ENCODE results near the gene PDP2.

PDP2 gene

DNA sequence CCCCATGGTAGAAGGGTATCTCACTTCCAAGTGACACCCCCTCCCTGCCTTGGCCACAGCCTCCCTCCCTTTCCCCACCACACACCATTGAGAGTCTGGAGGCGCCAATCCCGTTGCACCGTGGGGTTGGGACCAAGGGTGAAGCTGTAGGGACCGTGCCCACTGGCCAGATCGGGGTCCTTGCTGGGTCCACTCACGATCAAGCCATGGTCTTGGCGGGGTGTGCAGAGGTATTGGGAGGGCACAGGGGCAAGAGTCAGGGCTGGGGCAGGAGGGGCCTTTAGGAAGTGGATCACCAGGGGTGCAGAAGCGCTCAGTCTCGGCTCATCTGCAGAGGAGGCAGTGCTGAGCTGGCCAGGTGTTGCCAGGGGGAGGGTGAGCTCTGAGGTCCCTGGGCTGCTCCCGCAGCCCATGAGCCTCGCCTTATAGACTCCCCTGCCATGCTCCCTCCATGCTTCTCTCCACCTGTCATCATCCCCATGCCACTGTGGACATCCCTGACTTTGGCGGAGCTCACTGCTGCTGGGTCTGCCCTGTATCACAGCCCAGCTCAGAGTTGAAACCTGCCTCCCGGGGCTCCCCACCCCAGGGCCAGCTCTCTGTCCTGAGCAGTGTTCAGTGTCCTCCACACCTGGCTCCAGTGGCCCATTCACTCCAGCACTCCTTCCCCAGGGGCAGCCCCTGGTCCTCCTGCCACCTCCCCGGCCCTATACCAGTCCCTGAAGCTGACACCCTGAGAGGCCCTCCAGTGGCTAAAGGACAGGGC lies 30.0 kb downstream of the PDP2 start:
- Histone ChIP-seq H3K36me3 (ENCODE audit: control insufficient read depth in 4 of 4, insufficient read depth in 4 of 4, low read length in 3 of 4) (no peaks in the 10 kb centered on the region), H3K27me3 (replicated peaks in 2 of 5; ENCODE audit: control insufficient read depth in 4 of 5, insufficient read depth in 5 of 5, low read length in 4 of 5) (peaks cover 0 to 7% (median 0%) of the 10 kb centered on the region in 5 experiments), H3K4me3 (ENCODE audit: control insufficient read depth in 1 of 7, extremely low read depth in 1 of 7, insufficient read depth in 4 of 7, low read depth in 2 of 7, low read length in 6 of 7) (no peak overlapping the region), H3K4me1 (ENCODE audit: control extremely low read depth in 1 of 4, control insufficient read depth in 4 of 4, insufficient read depth in 4 of 4, low read length in 3 of 4) (no peaks in the 10 kb centered on the region), H3K27ac (ENCODE audit: insufficient read depth in 1 of 2, low read depth in 1 of 2, low read length in 2 of 2, poor library complexity in 1 of 2, severe bottlenecking in 2 of 2) (no peak overlapping the region), H3K9me3 (ENCODE audit: control extremely low read depth in 1 of 5, control insufficient read depth in 4 of 5, insufficient read depth in 2 of 5, low read depth in 1 of 5, low read length in 4 of 5) (no peaks in the 10 kb centered on the region)
- WGBS (ENCODE audit: insufficient coverage), result 95% methylated on average over 7 of the region's 14 CpGs
- ChIA-PET CTCF (interaction anchor here (0.6 to 30.6 kb wide), 4 partner anchors 9 to 113 kb away, joined by 3 to 473 read pairs (median 238); partner anchors contain the start of genes CDH16 and RRAD), POLR2A (no interaction called here)
- DNase-seq, result no peak

DNA sequence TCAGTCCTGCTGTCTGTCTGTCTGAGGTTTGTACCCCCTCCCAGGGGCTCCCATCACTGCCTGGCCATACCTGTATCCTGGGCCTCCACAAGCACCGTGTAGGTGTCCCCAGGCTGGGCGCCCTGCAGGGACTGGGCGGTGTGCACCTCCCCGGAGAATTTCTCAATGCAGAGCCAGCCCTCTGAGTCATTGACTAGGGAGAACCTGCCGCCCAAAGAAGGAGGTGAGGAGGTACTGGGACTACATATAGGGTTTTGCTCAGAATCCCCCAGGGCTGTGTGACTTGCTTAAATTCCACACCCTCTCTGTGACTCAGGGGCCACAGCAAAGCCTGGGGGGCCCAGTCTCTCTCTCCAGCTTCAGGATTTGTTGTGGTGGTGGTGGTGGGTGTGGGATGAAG lies 30.8 kb downstream of the PDP2 start:
- H3K36me3 ChIP-seq (ENCODE audit: control insufficient read depth in 4 of 4, insufficient read depth in 4 of 4, low read length in 3 of 4), result no peaks in the 10 kb centered on the region
- H3K27me3 ChIP-seq (replicated peaks in 2 of 5; ENCODE audit: control insufficient read depth in 4 of 5, insufficient read depth in 5 of 5, low read length in 4 of 5), result peaks cover 0 to 7% (median 0%) of the 10 kb centered on the region in 5 experiments
- ChIA-PET CTCF (interaction anchor here (0.6 to 30.6 kb wide), 3 partner anchors 8 to 21 kb away, joined by 3 to 473 read pairs (median 473); partner anchors contain the start of genes CDH16 and RRAD), POLR2A (no interaction called here)
- no peak overlapping the region for H3K4me3 ChIP-seq (ENCODE audit: control insufficient read depth in 1 of 7, extremely low read depth in 1 of 7, insufficient read depth in 4 of 7, low read depth in 2 of 7, low read length in 6 of 7)
- H3K27ac ChIP-seq (ENCODE audit: insufficient read depth in 1 of 2, low read depth in 1 of 2, low read length in 2 of 2, poor library complexity in 1 of 2, severe bottlenecking in 2 of 2), result no peak overlapping the region
- 95% methylated on average over 5 of the region's 5 CpGs for WGBS (ENCODE audit: insufficient coverage)
- no peak for DNase-seq
- H3K4me1 ChIP-seq (ENCODE audit: control extremely low read depth in 1 of 4, control insufficient read depth in 4 of 4, insufficient read depth in 4 of 4, low read length in 3 of 4), result no peaks in the 10 kb centered on the region
- no peaks in the 10 kb centered on the region for H3K9me3 ChIP-seq (ENCODE audit: control extremely low read depth in 1 of 5, control insufficient read depth in 4 of 5, insufficient read depth in 2 of 5, low read depth in 1 of 5, low read length in 4 of 5)

DNA sequence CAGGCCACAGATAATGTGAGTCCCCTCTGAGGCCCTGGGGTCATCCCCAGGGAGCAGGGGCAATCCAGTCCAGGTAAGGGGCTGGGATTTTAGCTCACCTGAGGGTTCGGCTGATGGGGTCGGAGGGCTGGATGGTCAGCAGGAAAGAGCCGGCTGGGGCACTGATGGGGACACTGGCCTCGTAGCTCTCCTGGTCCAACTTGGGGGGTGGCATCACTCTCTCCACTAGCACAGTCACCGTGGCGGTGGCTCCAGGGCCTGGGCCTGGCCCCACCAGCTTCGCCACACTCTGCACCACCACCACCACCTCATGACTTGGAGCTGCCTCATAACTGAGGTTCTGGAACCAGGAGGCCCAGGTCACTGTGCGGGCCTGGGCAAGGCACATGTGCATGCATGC lies 31.5 kb downstream of the PDP2 start:
- 98% methylated on average over 8 of the region's 8 CpGs for WGBS (ENCODE audit: insufficient coverage)
- H3K27ac ChIP-seq (ENCODE audit: insufficient read depth in 1 of 2, low read depth in 1 of 2, low read length in 2 of 2, poor library complexity in 1 of 2, severe bottlenecking in 2 of 2), result no peak overlapping the region
- no peaks in the 10 kb centered on the region for H3K4me1 ChIP-seq (ENCODE audit: control extremely low read depth in 1 of 4, control insufficient read depth in 4 of 4, insufficient read depth in 4 of 4, low read length in 3 of 4)
- POLR2A ChIA-PET, result no interaction called here
- no peaks in the 10 kb centered on the region for H3K36me3 ChIP-seq (ENCODE audit: control insufficient read depth in 4 of 4, insufficient read depth in 4 of 4, low read length in 3 of 4)
- H3K27me3 ChIP-seq (replicated peaks in 2 of 5; ENCODE audit: control insufficient read depth in 4 of 5, insufficient read depth in 5 of 5, low read length in 4 of 5), result peaks cover 0 to 5% (median 0%) of the 10 kb centered on the region in 5 experiments
- no peaks in the 10 kb centered on the region for H3K9me3 ChIP-seq (ENCODE audit: control extremely low read depth in 1 of 5, control insufficient read depth in 4 of 5, insufficient read depth in 2 of 5, low read depth in 1 of 5, low read length in 4 of 5)
- no peak for DNase-seq
- no peak overlapping the region for H3K4me3 ChIP-seq (ENCODE audit: control insufficient read depth in 1 of 7, extremely low read depth in 1 of 7, insufficient read depth in 4 of 7, low read depth in 2 of 7, low read length in 6 of 7)
- CTCF ChIA-PET, result interaction anchor here (20.4 to 30.6 kb wide), 2 partner anchors 7 to 13 kb away, joined by 473 read pairs; partner anchors contain the start of genes CDH16 and RRAD

DNA sequence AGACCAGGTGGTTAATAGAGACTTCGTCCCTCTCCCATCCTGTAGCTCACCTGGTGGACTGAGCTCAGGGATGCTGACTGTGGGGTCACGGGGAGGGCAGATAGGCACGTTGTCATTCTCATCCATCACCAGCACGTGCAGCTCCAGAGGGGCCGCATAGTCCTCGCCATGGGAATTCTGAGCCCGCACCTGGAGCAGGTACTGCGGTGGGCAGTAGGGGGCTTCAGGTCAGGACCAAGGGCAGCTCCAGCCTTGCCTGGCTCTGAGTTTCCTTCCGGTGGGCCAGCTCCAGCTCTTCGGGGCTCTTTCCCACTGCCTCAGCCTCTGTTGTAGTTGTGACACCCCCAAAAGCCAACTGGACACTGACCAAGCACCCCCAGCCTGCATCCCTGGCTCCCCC lies 32.8 kb downstream of the PDP2 start:
- DNase-seq, result no peak
- H3K27ac ChIP-seq (ENCODE audit: insufficient read depth in 1 of 2, low read depth in 1 of 2, low read length in 2 of 2, poor library complexity in 1 of 2, severe bottlenecking in 2 of 2), result no peak overlapping the region
- 57% methylated on average over 9 of the region's 10 CpGs for WGBS (ENCODE audit: insufficient coverage)
- no peaks in the 10 kb centered on the region for H3K36me3 ChIP-seq (ENCODE audit: control insufficient read depth in 4 of 4, insufficient read depth in 4 of 4, low read length in 3 of 4)
- no peaks in the 10 kb centered on the region for H3K4me1 ChIP-seq (ENCODE audit: control extremely low read depth in 1 of 4, control insufficient read depth in 4 of 4, insufficient read depth in 4 of 4, low read length in 3 of 4)
- POLR2A ChIA-PET, result no interaction called here
- H3K9me3 ChIP-seq (ENCODE audit: control extremely low read depth in 1 of 5, control insufficient read depth in 4 of 5, insufficient read depth in 2 of 5, low read depth in 1 of 5, low read length in 4 of 5), result no peaks in the 10 kb centered on the region
- CTCF ChIA-PET, result interaction anchor here (20.4 to 30.6 kb wide), 2 partner anchors 6 to 14 kb away, joined by 473 read pairs; partner anchors contain the start of genes CDH16 and RRAD
- H3K4me3 ChIP-seq (ENCODE audit: control insufficient read depth in 1 of 7, extremely low read depth in 1 of 7, insufficient read depth in 4 of 7, low read depth in 2 of 7, low read length in 6 of 7), result no peak overlapping the region
- H3K27me3 ChIP-seq (replicated peaks in 2 of 5; ENCODE audit: control insufficient read depth in 4 of 5, insufficient read depth in 5 of 5, low read length in 4 of 5), result peaks cover 0 to 4% (median 0%) of the 10 kb centered on the region in 5 experiments

DNA sequence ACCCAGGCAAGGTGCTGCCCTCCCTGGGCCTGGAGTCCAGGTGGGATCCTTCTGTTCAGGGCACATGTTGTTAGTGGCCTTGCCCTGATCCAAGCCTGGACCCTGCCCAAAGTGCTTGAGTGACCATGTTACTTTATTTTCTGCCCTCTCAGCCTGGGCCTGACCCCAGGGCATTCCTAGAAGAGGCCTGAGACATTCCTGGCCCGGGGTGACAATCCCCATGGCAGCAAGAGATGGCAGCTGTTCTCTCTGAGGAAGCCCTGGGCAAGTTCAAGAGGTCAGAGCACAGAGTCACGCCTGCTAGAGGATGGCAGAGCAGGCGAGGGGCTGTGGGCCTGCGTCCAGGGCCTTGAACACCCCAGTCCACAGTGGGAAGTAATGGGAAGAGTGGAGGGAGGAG lies 33.4 kb downstream of the PDP2 start:
- no peak overlapping the region for H3K27ac ChIP-seq (ENCODE audit: insufficient read depth in 1 of 2, low read depth in 1 of 2, low read length in 2 of 2, poor library complexity in 1 of 2, severe bottlenecking in 2 of 2)
- ChIA-PET CTCF (interaction anchor here (20.4 to 30.6 kb wide), 2 partner anchors 5 to 15 kb away, joined by 473 read pairs; partner anchors contain the start of genes CDH16 and RRAD), POLR2A (no interaction called here)
- H3K4me3 ChIP-seq (ENCODE audit: control insufficient read depth in 1 of 7, extremely low read depth in 1 of 7, insufficient read depth in 4 of 7, low read depth in 2 of 7, low read length in 6 of 7), result no peak overlapping the region
- WGBS (ENCODE audit: insufficient coverage), result 89% methylated on average over 2 of the region's 4 CpGs
- DNase-seq, result no peak
- no peaks in the 10 kb centered on the region for H3K9me3 ChIP-seq (ENCODE audit: control extremely low read depth in 1 of 5, control insufficient read depth in 4 of 5, insufficient read depth in 2 of 5, low read depth in 1 of 5, low read length in 4 of 5)
- H3K4me1 ChIP-seq (ENCODE audit: control extremely low read depth in 1 of 4, control insufficient read depth in 4 of 4, insufficient read depth in 4 of 4, low read length in 3 of 4), result no peaks in the 10 kb centered on the region
- peaks cover 0 to 3% (median 0%) of the 10 kb centered on the region in 5 experiments for H3K27me3 ChIP-seq (replicated peaks in 2 of 5; ENCODE audit: control insufficient read depth in 4 of 5, insufficient read depth in 5 of 5, low read length in 4 of 5)
- H3K36me3 ChIP-seq (ENCODE audit: control insufficient read depth in 4 of 4, insufficient read depth in 4 of 4, low read length in 3 of 4), result no peaks in the 10 kb centered on the region

DNA sequence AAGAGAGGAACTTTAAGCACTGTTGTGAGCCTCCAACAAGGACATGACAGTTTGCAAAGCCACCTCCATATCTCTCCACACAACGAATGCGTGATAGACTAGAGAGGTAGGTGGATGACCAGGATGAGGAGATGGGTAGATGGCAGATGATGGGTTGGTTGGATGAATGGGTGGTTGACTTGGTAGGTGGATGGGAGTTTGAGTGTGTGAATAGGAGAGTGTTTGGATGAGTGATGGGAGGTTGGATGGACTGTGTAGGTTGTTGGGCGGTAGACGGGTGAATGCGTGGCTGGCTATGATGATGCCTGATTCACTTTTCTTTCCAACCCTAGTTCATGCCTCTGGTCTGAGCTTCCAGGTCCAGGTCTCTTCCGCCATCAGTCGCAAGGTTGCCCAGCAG lies 34.2 kb downstream of the PDP2 start:
- Histone ChIP-seq H3K9me3 (ENCODE audit: control extremely low read depth in 1 of 5, control insufficient read depth in 4 of 5, insufficient read depth in 2 of 5, low read depth in 1 of 5, low read length in 4 of 5) (no peaks in the 10 kb centered on the region), H3K4me3 (ENCODE audit: control insufficient read depth in 1 of 7, extremely low read depth in 1 of 7, insufficient read depth in 4 of 7, low read depth in 2 of 7, low read length in 6 of 7) (no peak overlapping the region), H3K27ac (ENCODE audit: insufficient read depth in 1 of 2, low read depth in 1 of 2, low read length in 2 of 2, poor library complexity in 1 of 2, severe bottlenecking in 2 of 2) (no peak overlapping the region), H3K4me1 (ENCODE audit: control extremely low read depth in 1 of 4, control insufficient read depth in 4 of 4, insufficient read depth in 4 of 4, low read length in 3 of 4) (no peaks in the 10 kb centered on the region), H3K27me3 (replicated peaks in 2 of 5; ENCODE audit: control insufficient read depth in 4 of 5, insufficient read depth in 5 of 5, low read length in 4 of 5) (peaks cover 0 to 6% (median 0%) of the 10 kb centered on the region in 5 experiments), H3K36me3 (ENCODE audit: control insufficient read depth in 4 of 4, insufficient read depth in 4 of 4, low read length in 3 of 4) (no peaks in the 10 kb centered on the region)
- CTCF ChIA-PET, result interaction anchor here (0.6 to 20.4 kb wide), 4 partner anchors 14 to 198 kb away, joined by 3 to 473 read pairs (median 4); no protein-coding TSS in a partner anchor
- no peak for DNase-seq
- 100% methylated on average over 3 of the region's 7 CpGs for WGBS (ENCODE audit: insufficient coverage)
- POLR2A ChIA-PET, result no interaction called here

DNA sequence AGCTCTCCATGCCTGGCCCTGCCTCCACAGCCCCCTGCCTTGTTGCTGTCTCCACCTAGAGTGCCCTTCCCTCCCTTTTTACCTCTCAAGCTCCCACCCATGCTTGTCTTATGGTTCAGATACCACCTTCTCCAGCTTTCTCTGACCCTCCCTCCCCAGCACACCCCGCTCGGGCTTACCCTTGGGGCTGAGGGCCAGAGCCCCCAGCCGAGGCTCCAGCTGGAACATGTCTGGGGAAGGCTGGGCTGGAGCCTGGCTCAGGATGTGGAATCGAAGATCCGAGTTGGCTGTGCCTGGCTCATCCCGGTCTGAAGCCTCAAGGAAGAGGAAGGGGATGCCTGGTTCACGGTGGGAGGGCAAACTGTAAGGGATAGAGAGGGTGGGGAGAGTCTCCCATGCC lies 34.7 kb downstream of the PDP2 start:
- ChIA-PET CTCF (interaction anchor here (0.6 to 20.4 kb wide), 4 partner anchors 13 to 197 kb away, joined by 3 to 473 read pairs (median 4); no protein-coding TSS in a partner anchor), POLR2A (no interaction called here)
- DNase-seq, result no peak
- Histone ChIP-seq H3K4me1 (ENCODE audit: control extremely low read depth in 1 of 4, control insufficient read depth in 4 of 4, insufficient read depth in 4 of 4, low read length in 3 of 4) (no peaks in the 10 kb centered on the region), H3K4me3 (ENCODE audit: control insufficient read depth in 1 of 7, extremely low read depth in 1 of 7, insufficient read depth in 4 of 7, low read depth in 2 of 7, low read length in 6 of 7) (no peak overlapping the region), H3K27me3 (replicated peaks in 2 of 5; ENCODE audit: control insufficient read depth in 4 of 5, insufficient read depth in 5 of 5, low read length in 4 of 5) (peaks cover 0 to 8% (median 3%) of the 10 kb centered on the region in 5 experiments), H3K9me3 (ENCODE audit: control extremely low read depth in 1 of 5, control insufficient read depth in 4 of 5, insufficient read depth in 2 of 5, low read depth in 1 of 5, low read length in 4 of 5) (no peaks in the 10 kb centered on the region), H3K36me3 (ENCODE audit: control insufficient read depth in 4 of 4, insufficient read depth in 4 of 4, low read length in 3 of 4) (no peaks in the 10 kb centered on the region), H3K27ac (ENCODE audit: insufficient read depth in 1 of 2, low read depth in 1 of 2, low read length in 2 of 2, poor library complexity in 1 of 2, severe bottlenecking in 2 of 2) (no peak overlapping the region)
- WGBS (ENCODE audit: insufficient coverage), result no CpG with 5 or more reads among the region's 7 CpGs

All from common myeloid progenitor, CD34-positive (primary cell).